Peyer's patch (tissue), 4 donors: ENCODE results near the gene KLF12. TPM values are rescaled to one million over a fixed set of nuclear protein-coding genes. Genes with fewer than 3 reads are reported as not detected.

ENCODE experiments used
- DNase-seq, 3 donors: peaks; one replicate each; pipeline ENCODE4 v3.0.0-alpha.2; 2017 to 2019
- H3K27ac ChIP-seq, 4 donors: fragments of 200-600 bp; sonication (generic); one replicate each; pipeline ENCODE4 v1.5.1; 2016 to 2019
- H3K27me3 ChIP-seq, 2 donors: fragments of 200-600 bp; sonication (generic); one replicate each; pipeline ENCODE4 v1.5.1; 2019
- H3K36me3 ChIP-seq, 3 donors: fragments of 200-600 bp; sonication (generic); one replicate each; pipeline ENCODE4 v1.5.1; 2016 to 2019
- H3K4me1 ChIP-seq, 4 donors: fragments of 200-600 bp; sonication (generic); one replicate each; pipeline ENCODE4 v1.5.1; 2016 to 2019
- H3K4me3 ChIP-seq, 4 donors: fragments of 200-600 bp; sonication (generic); 1 replicate in 3 of 4; 2 replicates in 1 of 4; pipeline ENCODE4 v1.5.1; 2016 to 2019; ENCODE audit warnings: mild to moderate bottlenecking in 1 of 4
- H3K9me3 ChIP-seq, 4 donors: fragments of 200-600 bp; sonication (generic); one replicate each; pipeline ENCODE4 v1.5.1; 2016 to 2019; ENCODE audit warnings: mild to moderate bottlenecking in 1 of 4
- CTCF ChIP-seq, 6 experiments: fragments of 450-650 bp in 4 of 6; fragments of 200-600 bp in 2 of 6; sonication (generic) in 1 of 6; IDR thresholded peaks; one replicate each; pipeline ENCODE4 v1.5.1; 2017 to 2019; ENCODE audit warnings: antibody characterized with exemption in 6 of 6, mild to moderate bottlenecking in 3 of 6, moderate library complexity in 1 of 6
- POLR2A ChIP-seq, 2 donors: fragments of 450-650 bp; IDR thresholded peaks; one replicate each; pipeline ENCODE4 v1.5.1; 2017; ENCODE audit warnings: antibody characterized with exemption in 2 of 2, mild to moderate bottlenecking in 2 of 2, moderate library complexity in 2 of 2
- total RNA-seq, 4 donors: library from RNA; depleted of rRNA; stranded (reverse); fragments of >200 nt; gene quantifications; one replicate each; pipeline ENCODE4 v1.1.0, GENCODE V29; 2016

KLF12 gene
- total RNA-seq, 4 donors from 2014 or later = 1.4 to 23.1 (median 2.7) TPM

GRCh38 chr13:74098077-74098476 is 36.1 kb downstream of the KLF12 start:
- Histone ChIP-seq H3K4me3 (no peak overlapping the region), H3K9me3 (no peaks in the 10 kb centered on the region), H3K4me1 (no peaks in the 10 kb centered on the region), H3K27ac (no peak overlapping the region), H3K27me3 (no peaks in the 10 kb centered on the region), H3K36me3 (no peaks in the 10 kb centered on the region)
- TF ChIP-seq POLR2A (IDR thresholded peaks at IDR 0.05) = no peak
- no peak for TF ChIP-seq CTCF (IDR thresholded peaks at IDR 0.05)
- no peak for DNase-seq

- H3K4me3 ChIP-seq = no peak overlapping the region
- no peaks in the 10 kb centered on the region for H3K36me3 ChIP-seq
- no peak for DNase-seq
- no peaks in the 10 kb centered on the region for H3K27me3 ChIP-seq
- no peak for TF ChIP-seq POLR2A (IDR thresholded peaks at IDR 0.05)
- no peak for TF ChIP-seq CTCF (IDR thresholded peaks at IDR 0.05)
- no peaks in the 10 kb centered on the region for H3K9me3 ChIP-seq
- no peaks in the 10 kb centered on the region for H3K4me1 ChIP-seq
- no peak overlapping the region for H3K27ac ChIP-seq
Measured at GRCh38 chr13:74097116-74097515, 37.1 kb downstream of the KLF12 start.

GRCh38 chr13:74093691-74094090 is 40.5 kb downstream of the KLF12 start:
- no peak for DNase-seq
- H3K9me3 ChIP-seq = no peaks in the 10 kb centered on the region
- H3K4me3 ChIP-seq = no peak overlapping the region
- no peaks in the 10 kb centered on the region for H3K27me3 ChIP-seq
- TF ChIP-seq POLR2A (IDR thresholded peaks at IDR 0.05) (no peak), CTCF (IDR thresholded peaks at IDR 0.05) (no peak)
- H3K36me3 ChIP-seq = no peaks in the 10 kb centered on the region
- no peak overlapping the region for H3K27ac ChIP-seq
- no peaks in the 10 kb centered on the region for H3K4me1 ChIP-seq

GRCh38 chr13:74092711-74093110 is 41.5 kb downstream of the KLF12 start:
- H3K36me3 ChIP-seq = no peaks in the 10 kb centered on the region
- no peaks in the 10 kb centered on the region for H3K27me3 ChIP-seq
- H3K27ac ChIP-seq = no peak overlapping the region
- TF ChIP-seq CTCF (IDR thresholded peaks at IDR 0.05) (no peak), POLR2A (IDR thresholded peaks at IDR 0.05) (no peak)
- DNase-seq = no peak
- no peak overlapping the region for H3K4me3 ChIP-seq
- no peaks in the 10 kb centered on the region for H3K9me3 ChIP-seq
- H3K4me1 ChIP-seq = no peaks in the 10 kb centered on the region

GRCh38 chr13:74090869-74091605 is 43.2 kb downstream of the KLF12 start:
- no peaks in the 10 kb centered on the region for H3K4me1 ChIP-seq
- TF ChIP-seq CTCF (IDR thresholded peaks at IDR 0.05) = no peak
- no peak for TF ChIP-seq POLR2A (IDR thresholded peaks at IDR 0.05)
- H3K27me3 ChIP-seq = no peaks in the 10 kb centered on the region
- DNase-seq = no peak
- no peak overlapping the region for H3K4me3 ChIP-seq
- no peaks in the 10 kb centered on the region for H3K36me3 ChIP-seq
- H3K27ac ChIP-seq = no peak overlapping the region
- no peaks in the 10 kb centered on the region for H3K9me3 ChIP-seq
